RPMI8226 (cell line): ENCODE results near the gene MTMR1.

Source experiments
- DNase-seq: peaks from one replicate; pipeline ENCODE4 v3.0.0-alpha.2; 2015

The MTMR1 gene

DNA sequence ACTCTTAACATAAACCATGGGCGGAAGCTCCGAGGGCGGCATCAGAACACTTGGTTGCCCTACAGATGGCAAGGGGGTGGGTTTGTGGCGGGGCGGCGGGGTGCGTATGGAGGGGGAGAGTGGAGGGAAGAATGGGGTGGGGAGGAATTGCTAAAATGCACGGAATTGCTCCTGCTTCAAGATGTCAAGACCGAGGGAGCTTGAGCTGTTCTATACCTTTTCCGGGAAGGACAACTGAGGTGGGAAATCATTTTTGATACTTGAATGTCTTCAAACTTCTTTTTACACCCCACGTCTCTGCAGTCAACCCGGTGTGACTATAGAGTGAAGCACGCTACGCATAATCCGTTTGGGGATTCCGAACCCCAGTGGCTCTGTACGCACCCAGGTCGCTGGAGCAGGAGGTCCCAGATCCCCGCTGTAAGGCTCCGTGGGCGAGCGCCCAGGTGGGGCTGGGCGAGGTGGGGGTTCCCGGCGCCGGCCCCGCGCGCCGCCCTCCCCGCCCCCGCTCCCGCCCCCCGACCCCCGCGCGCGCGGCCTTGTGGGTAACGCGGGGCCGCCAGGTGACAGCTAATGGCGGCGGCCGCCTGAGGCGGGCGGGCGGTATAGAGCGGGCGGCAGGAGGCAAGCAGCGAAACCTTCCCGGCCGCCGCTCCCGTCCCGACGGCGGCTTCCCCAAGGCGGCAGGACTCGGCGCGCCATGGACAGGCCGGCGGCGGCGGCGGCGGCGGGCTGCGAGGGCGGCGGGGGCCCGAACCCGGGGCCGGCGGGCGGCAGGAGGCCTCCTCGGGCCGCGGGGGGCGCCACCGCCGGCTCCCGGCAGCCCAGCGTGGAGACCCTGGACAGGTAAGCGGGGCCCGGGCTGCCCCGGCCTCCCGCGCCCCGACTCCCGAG, at the start of gene MTMR1:
MTMR1 (plus strand) TSS at position 566 of the 894 bp plus-strand sequence; CDS start at position 701, 135 bp downstream.
- DNase-seq = peak; percentile 63

DNA sequence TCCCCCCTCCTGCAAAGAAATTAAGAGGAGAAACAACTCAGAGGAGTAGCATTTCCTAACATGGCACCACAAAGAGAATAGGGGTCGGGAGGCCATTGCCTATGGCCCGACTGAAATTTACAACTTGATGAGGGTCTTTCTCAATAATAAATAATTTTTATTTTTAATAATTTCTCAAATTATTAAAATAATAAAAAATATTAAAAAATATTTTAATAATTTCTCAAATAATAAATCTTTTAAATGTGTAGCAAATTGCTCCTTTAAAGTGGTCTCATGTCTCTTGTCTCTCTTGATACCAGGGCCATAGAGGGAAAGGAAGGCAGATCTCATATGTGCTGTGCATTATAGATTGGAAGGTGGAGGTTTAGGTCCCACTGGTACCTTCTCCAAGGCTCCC, 49.2 kb upstream of the MTMR1 start:
- no peak for DNase-seq

DNA sequence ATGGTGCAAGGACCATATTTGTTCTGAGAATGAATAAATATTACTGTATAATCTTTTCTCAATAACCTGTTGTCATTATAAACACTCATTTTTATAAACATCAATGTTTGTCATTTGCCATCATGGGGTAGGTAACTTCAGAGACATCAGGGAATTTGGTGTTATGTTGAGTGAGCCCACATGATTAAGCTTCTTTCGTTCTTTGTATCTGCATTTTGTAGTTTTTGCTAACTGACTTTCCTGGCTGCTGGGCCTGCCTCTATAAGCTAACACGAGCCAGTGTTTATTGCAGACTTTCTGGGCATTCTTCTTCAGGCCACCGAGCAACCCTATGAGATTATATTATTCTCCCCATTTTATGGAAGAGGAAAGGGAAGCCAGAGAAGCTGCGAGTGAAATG, 48.8 kb upstream of the MTMR1 start:
- DNase-seq = no peak

DNA sequence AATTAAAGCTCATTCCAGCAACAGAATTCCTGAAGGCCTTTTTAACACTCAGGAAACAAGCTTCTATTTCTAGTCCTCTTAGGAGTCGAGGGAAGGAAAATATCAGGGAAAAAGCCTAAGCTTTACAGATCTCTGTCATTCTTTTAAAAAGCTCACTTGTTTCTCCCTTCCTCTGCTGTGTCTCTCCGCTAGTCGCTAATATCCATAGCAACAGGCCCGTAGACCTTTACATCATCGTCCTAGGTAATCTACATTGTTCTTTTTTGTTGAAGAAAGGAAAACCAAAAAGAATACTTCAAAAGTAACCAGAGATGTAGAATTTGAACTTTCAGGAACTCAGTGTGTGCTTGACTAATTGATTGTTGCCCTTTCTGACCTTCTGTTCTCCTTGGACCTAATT, 45.9 kb upstream of the MTMR1 start:
- DNase-seq = no peak

DNA sequence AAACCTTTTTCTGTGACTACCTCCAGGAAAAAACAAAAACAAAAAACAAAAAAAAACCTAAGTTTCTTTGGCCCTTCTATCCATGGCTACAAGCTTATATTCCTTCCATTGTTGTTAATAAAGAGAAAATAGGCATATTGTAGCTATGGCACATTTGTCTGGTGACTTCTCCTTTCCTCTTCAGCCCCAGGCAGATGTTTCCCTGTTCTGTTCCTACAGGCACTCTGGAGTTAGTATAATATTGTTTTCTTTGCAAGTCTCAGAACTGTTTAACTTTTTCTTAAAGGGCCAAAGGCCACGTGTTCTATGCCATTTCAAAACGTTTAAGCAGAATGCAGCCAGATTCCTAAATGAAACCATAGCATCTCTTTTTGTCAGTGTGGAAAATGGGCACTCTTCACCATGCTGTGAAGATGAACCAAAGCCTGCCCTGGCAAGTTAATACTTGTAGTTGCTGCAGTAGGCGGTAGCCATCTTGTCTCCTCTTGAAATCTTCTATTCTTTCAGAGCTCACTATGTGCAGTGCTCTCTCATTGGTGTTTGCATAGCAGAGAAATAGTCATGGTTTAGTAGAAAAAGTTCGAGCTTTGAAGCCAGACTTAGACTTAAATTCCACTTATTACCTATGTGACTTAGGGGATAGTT, 44.8 kb upstream of the MTMR1 start:
- DNase-seq = no peak

DNA sequence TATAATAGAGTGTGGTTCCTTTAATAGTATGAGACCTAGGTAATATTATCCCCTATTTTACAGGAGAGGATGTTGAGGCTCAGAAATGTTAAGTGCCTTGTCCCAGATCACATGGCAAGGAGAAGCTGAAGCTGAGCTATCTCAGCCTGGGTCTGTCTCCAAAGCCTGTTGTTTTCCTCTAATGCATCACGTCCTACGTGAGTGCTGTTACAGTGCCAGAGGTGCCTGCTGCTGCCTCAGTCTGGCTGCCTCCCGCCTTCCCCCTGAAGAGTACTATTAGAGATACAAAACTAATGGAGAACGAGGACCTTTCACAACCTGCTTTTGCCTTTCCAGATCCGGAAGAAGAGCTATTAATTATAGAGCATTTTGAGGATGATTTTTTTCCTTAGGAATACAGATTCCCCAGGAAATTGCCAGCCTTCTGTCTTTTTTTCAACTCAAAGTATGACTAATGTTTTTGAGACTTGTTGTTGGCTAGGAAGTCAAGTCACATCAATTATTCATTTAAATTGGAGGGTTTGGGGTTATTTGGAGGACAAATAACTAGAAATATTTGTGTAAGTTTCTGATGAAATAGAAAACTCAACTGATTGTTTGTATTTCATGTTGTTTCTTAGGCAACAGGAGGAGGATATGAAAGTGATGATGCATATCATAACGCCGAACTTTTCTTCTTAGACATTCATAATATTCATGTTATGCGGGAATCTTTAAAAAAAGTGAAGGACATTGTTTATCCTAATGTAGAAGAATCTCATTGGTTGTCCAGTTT, 43.9 kb upstream of the MTMR1 start:
- no peak for DNase-seq

DNA sequence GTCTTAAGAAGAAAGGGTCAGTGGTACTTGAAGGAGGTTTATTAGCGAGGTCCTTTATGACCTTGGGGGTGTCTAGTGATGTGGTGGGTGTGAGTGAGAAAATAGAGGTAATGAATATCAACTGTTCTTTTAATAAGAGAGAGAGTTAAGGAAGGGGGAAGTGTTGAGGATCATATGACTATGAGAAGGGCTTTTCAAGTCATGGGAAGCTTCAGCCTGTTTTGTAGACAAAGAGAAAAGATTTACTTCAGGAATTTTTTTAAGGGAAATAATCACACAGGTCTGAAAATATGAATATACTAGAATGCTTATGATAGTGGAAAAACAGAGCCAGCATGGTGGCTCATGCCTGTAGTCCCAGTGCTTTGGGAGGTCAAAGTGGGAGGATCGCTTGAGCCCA, 41.3 kb upstream of the MTMR1 start:
- no peak for DNase-seq

DNA sequence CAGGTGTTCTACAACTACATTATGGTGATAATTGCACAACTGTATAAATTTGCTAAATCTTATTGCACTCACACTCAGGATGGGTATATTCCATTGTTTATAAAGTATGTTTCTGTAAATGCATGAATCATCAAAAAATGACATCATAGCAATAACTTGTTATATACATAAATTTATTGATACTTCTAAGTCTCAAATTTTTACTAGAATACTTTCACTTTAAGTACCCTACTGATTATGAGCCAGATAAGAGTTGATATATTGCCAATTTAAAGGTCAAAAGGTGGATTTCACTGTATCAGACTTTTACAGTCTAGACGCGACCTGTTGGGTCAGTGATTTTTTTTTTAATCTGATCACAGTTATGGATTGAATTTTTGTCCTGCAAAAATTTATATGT, 37.4 kb upstream of the MTMR1 start:
- no peak for DNase-seq

DNA sequence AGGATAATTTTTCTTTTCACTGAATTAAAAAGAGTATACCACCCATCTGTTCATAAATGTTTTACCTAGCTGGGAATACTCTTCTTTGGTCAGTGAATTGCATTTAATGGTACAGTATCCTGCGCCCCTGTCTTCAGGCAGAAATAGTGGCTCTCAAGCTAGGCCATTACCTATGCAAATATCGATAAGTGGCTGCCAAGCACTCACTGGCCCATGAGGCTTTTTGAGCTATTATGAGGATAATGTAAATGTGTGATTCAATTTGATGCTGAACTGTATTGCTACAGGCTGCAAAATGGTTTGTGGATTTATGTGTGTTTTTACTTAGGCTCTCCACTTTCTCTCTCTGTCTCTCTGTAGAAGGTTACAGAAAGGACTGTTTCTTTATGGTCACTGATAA, 30.1 kb upstream of the MTMR1 start:
- DNase-seq = no peak

DNA sequence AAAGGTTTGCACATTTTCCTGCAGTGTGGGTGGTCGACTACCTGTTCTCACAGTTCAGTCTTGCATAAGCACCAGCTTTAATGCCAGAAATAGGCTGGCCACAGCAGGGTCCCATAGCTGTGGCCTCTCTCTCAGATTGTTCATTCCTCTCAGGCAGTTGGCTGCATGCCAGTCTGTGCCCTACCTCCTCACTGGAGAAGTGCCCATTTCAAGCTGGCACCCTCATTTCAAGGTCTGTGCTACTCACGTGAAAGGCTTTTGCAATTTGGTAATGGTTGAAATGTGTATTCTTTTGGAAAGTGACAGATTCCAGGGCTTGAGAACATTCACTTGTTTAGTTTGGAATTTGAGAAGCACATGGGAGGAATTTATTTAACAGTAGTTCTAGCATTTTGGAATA, 28.9 kb upstream of the MTMR1 start:
- DNase-seq = peak; percentile 59

DNA sequence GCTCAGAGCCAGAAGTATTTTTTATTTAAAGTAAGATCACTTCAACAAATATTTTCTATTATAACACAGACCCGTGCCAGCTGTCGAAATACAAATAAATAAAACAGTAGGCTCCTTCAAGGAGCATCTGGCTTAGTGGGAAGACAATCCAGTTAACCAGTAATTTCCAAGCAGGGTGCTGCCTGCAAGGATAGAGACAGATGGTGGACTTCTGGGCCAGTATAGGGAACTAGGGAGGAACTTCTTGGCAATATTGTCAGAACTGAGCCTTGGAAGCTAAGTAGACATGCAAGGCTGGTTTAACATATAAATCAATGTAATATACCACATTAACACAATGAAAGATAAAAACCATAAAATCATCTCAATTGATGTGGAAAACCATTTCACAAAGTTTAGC, 17.0 kb upstream of the MTMR1 start:
- DNase-seq = no peak

DNA sequence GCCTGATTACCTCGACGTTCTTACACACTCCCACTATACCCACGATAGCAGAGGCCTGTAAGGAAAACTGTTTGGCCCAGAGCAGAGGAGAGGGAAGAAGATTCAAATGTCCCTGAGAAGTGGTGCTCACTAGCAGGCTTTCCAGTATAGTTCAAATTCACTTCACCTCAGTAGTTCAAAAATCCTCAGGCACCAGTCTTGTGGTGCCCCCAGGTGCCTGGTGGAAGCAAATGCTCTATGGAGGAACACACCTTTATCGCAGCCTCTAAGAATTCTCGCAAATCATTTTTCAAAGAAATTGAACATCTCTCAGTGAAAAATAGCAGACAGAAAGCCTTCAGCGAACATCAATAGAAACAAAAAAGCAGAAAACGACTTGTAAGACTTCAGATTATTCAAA, 12.2 kb upstream of the MTMR1 start:
- DNase-seq = peak; percentile 4

DNA sequence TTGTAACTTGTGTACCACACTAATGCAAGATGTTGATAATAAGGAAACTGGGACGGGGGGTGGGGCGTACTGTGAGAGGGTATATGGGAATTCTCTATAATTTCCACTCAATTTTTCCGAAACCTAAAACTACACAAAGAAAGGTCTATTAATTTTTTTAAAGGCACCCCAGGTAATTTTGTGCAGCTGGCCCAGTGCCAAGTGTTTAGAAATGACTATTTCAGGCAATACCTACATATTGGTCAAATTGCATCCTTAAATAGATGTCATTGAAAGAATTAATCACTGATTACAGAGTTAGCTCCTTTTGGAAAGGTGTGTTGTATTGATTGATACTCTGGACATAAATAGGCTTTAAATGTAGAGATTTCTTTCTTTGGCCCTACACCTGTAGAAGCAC, 10.1 kb upstream of the MTMR1 start:
- no peak for DNase-seq

DNA sequence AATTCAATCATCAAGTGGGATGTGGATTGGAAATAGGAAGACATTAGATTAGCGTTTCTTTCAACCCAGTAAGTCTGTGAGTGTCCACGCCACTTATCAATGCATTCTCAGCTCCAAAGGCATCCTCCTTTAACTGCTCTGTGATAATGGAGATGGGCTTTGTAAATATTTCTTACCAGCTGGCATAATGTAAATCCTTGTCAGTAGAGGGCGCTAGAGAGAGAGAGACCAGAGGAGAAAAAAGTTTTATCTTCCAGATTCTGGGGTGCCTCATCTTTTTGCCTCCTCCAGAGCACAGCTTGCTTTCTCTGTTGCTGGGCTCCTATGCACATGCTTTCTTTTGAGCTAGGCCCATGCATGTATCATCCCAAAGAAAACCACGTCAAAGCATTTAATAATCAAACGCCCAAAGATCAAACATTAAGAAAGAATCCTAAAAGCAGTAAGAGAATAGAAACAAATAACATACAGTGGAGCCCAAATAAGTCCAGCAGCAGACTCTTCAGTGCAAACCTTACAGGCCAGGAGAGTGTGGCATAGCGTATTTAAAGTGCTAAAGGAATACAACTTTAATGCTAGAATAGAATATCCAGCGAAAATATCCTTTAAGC, 9.6 kb upstream of the MTMR1 start:
- DNase-seq = peak; percentile 74

DNA sequence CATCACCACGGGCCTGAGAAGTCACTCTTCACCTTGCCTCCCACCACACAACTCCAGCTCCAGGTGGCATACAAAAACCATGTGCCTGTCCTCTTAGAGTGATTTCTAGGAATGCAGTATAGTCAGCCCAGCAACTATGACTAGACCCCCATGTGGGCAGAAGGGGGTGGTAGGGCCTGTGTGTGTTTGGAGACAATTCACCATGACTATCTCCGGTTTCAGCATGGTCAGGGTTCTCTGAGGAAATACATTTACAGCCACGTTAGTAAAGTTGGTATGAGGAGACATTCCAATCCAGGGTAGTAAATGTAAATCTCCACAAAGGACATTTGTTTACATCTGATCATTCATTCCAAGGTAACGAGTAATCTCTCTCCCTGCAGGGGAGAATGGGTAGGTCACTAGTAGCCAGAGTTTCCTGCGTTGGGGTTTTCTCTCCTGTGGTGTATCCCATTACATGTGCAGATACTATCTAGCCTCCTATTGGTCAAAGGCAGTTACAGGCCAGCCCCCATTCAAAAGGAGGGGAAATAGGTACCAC, 4.2 kb upstream of the MTMR1 start:
- no peak for DNase-seq

DNA sequence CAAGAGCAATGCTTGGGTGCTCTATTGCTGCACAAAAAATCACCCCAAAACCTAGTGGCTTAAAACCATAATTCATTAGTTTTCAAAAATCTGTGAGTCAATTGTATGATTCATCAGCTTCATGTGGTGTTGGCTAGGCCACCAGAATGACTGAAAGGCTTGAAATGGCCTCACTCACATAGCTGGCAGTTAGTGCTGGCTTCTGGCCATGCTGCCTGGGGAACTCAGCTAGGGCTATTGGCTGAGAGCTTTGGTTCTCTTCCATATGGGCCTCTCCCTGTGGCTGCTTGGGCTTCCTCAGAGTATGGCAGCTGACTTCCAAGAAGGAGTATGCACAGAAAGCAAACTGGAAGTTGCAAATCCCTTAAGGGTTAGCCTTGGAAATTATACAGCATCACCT, 3.1 kb upstream of the MTMR1 start:
- DNase-seq = no peak

DNA sequence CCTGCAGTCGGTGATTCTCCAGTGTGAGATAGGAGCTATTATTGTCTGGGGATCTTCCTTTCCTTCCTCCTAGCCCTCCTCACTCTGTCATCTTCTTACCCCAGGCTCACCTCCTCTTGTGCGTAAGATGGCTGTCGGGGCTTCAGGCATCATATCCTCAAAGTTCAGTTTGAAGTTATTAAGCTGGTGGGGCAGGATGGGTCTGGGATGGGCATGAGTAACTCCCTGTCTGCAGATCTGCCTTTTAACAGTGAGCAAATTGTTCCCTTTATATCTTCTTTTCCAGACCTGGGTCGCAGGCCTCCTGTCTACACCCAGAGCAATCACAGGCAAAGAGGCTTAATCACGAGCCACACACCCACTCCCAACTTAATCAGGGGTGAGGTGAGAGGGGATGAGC, 900 bp upstream of the MTMR1 start:
- DNase-seq = no peak

DNA sequence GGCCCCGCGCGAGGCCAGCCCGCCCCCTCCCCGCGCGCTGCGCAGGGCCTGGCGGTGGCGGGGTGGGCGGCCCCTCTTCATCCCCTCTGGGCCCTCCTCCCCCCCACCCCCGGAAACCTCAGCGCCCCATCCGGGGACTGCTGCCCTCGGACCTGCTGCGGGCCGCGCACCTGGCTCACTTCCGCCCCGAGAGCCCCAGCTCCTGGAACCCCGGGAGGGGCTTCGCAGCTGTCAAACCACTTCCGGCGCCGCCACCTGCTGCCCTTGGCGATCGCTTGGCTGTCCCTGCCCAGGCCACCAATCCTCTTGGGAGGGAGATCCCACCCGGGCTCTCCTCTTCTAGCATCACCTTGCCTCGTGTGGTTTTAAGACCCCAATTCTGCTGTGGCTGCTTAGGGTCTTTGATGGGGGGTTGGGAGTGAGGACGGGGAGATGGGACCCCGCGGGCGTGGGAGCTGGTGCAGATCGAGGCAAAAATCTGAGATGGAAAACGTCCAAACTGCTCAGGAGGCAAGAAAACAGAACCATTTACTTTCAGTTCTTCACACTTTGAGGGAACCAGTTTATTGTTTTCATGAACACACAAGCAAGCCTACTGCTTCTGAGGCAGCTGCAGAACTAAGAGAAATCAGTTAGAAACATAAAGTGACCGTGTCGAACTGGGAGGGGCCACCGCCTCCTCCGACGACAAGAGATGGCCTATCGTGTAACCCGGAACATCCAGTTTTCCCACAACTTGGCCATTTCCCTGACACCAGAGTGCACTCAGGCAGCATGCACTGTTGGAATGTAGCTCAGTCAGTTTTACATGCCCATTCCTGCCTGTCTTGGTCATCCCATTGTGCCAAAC, 754 bp downstream of the MTMR1 start:
- DNase-seq = peak; percentile 92

DNA sequence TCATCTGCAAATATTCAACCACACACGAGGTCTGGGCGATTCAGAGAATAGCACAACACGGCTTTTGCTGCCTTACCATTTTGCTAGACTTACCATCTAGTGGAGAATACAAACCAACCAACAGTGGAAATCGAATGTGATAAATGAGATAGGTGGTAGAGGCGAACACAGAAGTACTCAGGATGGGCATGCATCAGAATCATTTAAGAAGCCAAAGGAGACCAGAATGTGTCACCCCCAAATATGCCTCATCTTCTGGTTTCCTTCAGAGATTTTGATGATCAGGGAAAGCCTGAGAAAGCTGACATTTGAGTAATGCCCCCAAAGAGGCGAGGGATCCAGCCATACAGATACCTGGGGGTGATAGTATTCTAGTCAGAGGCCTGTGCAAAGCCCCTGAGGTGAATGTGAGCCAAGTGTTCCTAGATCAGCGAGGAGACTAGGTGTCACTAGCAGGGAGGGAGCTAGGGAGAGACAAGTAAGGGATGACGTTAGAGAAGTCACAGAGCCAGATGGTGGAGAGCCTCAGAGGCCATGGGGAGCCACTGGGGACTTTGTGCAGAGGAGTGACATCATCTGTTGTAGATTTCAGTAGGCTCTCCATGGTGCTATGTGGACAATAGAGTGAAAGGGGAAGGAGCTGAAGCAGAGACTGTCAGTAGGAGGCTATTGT, 1.7 kb downstream of the MTMR1 start:
- peak; percentile 32 for DNase-seq

DNA sequence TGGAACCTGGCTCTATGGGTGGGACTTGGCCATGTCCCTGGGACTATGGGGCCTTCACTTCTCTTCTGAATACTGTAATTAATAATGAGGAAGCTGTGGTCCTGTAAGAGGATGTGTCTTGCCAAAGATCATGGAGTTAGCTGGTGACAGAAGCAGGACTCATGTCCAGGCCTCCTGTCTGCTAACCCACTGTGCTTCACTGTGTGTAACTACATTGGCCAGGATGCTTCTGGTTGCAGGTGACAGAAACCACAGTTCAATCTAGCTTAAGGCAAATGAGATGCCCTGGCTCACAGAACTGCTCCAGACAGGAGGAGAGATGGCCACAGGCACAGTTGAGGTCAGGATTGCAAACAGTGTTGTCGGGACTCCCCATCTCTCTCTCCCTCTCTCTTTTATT, 3.1 kb downstream of the MTMR1 start:
- DNase-seq = peak; percentile 7

DNA sequence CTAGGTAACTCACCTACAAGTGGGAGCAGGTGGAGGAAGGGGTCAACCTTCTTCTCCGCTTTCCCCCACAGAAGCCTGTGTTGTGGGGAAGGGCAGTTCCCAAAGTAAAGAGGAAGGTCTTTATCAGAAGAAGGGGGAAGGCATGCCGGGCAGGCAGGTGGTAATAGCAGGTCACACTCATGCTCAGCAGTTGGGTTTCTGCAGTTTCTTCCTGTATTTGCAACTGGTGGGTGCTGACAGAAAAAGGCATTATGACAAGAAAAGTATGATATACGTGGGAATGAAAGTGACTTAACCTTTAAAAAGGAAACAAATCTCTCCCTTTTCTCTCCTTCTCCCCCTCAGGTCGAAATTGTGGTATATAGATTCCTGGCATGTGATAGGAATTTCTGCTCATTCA, 3.7 kb downstream of the MTMR1 start:
- no peak for DNase-seq
